Measurements from ENCODE around the gene SH3BP4. TPM values are rescaled to one million over a fixed set of nuclear protein-coding genes. Genes with fewer than 3 reads are reported as not detected.

SH3BP4 gene
- total RNA-seq, 2 experiments from 2014 or later, result 0.06 TPM; not detected in 1

GRCh38 chr2:235005023-235005422 is 53.2 kb downstream of the SH3BP4 start:
- BruUV-seq (replicated peaks), result no TSS peak
- Histone ChIP-seq H3K4me3 (ENCODE audit: low read depth, low read length, poor library complexity, severe bottlenecking) (no peak overlapping the region), H3K4me1 (ENCODE audit: insufficient read depth, low read length, poor library complexity, severe bottlenecking) (no peaks in the 10 kb centered on the region), H3K36me3 (ENCODE audit: insufficient read depth, low read length) (no peaks in the 10 kb centered on the region), H4K20me1 (ENCODE audit: insufficient read depth, low read length) (no peaks in the 10 kb centered on the region), H2AFZ (ENCODE audit: low read length) (no peak overlapping the region), H3K27ac (ENCODE audit: low read depth, low read length, poor library complexity, severe bottlenecking) (no peak overlapping the region), H3K4me2 (ENCODE audit: low read length) (no peak overlapping the region), H3K9me2 (ENCODE audit: insufficient read depth, low read length) (no peaks in the 10 kb centered on the region), H3K79me2 (ENCODE audit: insufficient read depth, low read depth, low read length) (no peaks in the 10 kb centered on the region), H3K9me3 (ENCODE audit: low read length) (no peaks in the 10 kb centered on the region)
- no peak for TF ChIP-seq EZH2phosphoT487 (IDR thresholded peaks at IDR 0.05; ENCODE audit: borderline replicate concordance, low read depth, low read length)
- TF ChIP-seq, protein P1, sequence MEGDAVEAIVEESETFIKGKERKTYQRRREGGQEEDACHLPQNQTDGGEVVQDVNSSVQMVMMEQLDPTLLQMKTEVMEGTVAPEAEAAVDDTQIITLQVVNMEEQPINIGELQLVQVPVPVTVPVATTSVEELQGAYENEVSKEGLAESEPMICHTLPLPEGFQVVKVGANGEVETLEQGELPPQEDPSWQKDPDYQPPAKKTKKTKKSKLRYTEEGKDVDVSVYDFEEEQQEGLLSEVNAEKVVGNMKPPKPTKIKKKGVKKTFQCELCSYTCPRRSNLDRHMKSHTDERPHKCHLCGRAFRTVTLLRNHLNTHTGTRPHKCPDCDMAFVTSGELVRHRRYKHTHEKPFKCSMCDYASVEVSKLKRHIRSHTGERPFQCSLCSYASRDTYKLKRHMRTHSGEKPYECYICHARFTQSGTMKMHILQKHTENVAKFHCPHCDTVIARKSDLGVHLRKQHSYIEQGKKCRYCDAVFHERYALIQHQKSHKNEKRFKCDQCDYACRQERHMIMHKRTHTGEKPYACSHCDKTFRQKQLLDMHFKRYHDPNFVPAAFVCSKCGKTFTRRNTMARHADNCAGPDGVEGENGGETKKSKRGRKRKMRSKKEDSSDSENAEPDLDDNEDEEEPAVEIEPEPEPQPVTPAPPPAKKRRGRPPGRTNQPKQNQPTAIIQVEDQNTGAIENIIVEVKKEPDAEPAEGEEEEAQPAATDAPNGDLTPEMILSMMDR (conservative IDR thresholded peaks at IDR 0.05; ENCODE audit: low read length), result no peak
- ChIA-PET POLR2A (no interaction called here), CTCF (ENCODE audit: unreplicated experiment) (no interaction called here)
- intact Hi-C loops (cut with micrococcal nuclease; ENCODE audit: unreplicated experiment), result no loop called here
- no peak for DNase-seq (ENCODE audit: low spot score)

DNA sequence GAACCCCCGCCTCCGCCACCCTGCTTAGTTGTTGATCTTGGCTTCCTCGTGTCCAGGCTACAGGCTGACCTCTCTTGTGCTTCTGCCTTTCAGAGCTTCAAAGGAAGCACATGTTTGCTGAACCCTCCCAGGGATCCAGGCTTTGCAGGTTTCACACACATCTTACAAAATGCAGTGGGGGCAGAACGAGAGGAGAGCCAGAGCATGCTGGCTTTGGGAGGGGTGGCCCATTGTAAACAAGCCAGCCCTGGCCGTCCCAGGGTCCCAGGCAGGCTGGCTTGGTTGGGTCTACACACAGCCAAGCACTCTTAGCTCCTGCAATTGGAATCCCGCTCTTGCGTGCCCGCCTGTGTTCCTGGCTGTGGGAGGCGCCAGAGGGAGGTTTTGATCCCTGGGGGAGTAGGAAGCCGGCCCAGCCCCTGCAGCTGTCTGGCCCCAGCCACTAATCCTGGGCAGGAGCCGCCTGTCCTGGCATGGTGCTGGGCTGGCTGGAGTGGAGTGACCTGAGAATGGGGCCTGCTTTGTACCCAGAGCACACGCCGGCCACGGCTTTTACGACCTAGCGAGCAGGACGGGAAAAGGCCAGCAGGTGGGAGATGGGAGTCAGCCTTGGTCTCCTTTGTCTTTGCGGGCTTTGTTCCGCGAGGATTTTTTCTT is 53.9 kb downstream of the SH3BP4 start:
- CTCF ChIA-PET (ENCODE audit: unreplicated experiment), result interaction anchor here (0.5 kb wide), 1 partner anchor 57 kb away, joined by 3 read pairs; no protein-coding TSS in a partner anchor

GRCh38 chr2:235006461-235006860 is 54.6 kb downstream of the SH3BP4 start:
- CTCF ChIA-PET (ENCODE audit: unreplicated experiment), result interaction anchor here (0.6 kb wide), 1 partner anchor 1518 kb away, joined by 3 read pairs; no protein-coding TSS in a partner anchor
- no peaks in the 10 kb centered on the region for H4K20me1 ChIP-seq (ENCODE audit: insufficient read depth, low read length)

More for the DNA sequence above, 53.9 kb downstream of the SH3BP4 start:
- Histone ChIP-seq H3K4me3 (ENCODE audit: low read depth, low read length, poor library complexity, severe bottlenecking) (no peak overlapping the region), H3K4me1 (ENCODE audit: insufficient read depth, low read length, poor library complexity, severe bottlenecking) (no peaks in the 10 kb centered on the region), H3K36me3 (ENCODE audit: insufficient read depth, low read length) (no peaks in the 10 kb centered on the region), H3K27ac (ENCODE audit: low read depth, low read length, poor library complexity, severe bottlenecking) (no peak overlapping the region), H3K9me3 (ENCODE audit: low read length) (no peaks in the 10 kb centered on the region), H3K9me2 (ENCODE audit: insufficient read depth, low read length) (no peaks in the 10 kb centered on the region), H3K4me2 (ENCODE audit: low read length) (no peak overlapping the region), H2AFZ (ENCODE audit: low read length) (no peak overlapping the region), H4K20me1 (ENCODE audit: insufficient read depth, low read length) (no peaks in the 10 kb centered on the region), H3K79me2 (ENCODE audit: insufficient read depth, low read depth, low read length) (no peaks in the 10 kb centered on the region)
- BruUV-seq (replicated peaks), result no TSS peak
- TF ChIP-seq, protein P1 (conservative IDR thresholded peaks at IDR 0.05; ENCODE audit: low read length), result no peak
- TF ChIP-seq EZH2phosphoT487 (IDR thresholded peaks at IDR 0.05; ENCODE audit: borderline replicate concordance, low read depth, low read length), result no peak
- intact Hi-C loops (cut with micrococcal nuclease; ENCODE audit: unreplicated experiment), result no loop called here
- POLR2A ChIA-PET, result no interaction called here
- no peak for DNase-seq (ENCODE audit: low spot score)

More at GRCh38 chr2:235006461-235006860, 54.6 kb downstream of the SH3BP4 start:
- BruUV-seq (replicated peaks), result no TSS peak
- H3K9me3 ChIP-seq (ENCODE audit: low read length), result no peaks in the 10 kb centered on the region
- H3K4me2 ChIP-seq (ENCODE audit: low read length), result no peak overlapping the region
- H3K4me1 ChIP-seq (ENCODE audit: insufficient read depth, low read length, poor library complexity, severe bottlenecking), result no peaks in the 10 kb centered on the region
- intact Hi-C loops (cut with micrococcal nuclease; ENCODE audit: unreplicated experiment), result no loop called here
- no peak for DNase-seq (ENCODE audit: low spot score)
- H3K79me2 ChIP-seq (ENCODE audit: insufficient read depth, low read depth, low read length), result no peaks in the 10 kb centered on the region
- POLR2A ChIA-PET, result no interaction called here
- no peak overlapping the region for H3K27ac ChIP-seq (ENCODE audit: low read depth, low read length, poor library complexity, severe bottlenecking)
- TF ChIP-seq, protein P1 (conservative IDR thresholded peaks at IDR 0.05; ENCODE audit: low read length), result no peak
- TF ChIP-seq EZH2phosphoT487 (IDR thresholded peaks at IDR 0.05; ENCODE audit: borderline replicate concordance, low read depth, low read length), result no peak
- no peaks in the 10 kb centered on the region for H3K36me3 ChIP-seq (ENCODE audit: insufficient read depth, low read length)
- H3K9me2 ChIP-seq (ENCODE audit: insufficient read depth, low read length), result no peaks in the 10 kb centered on the region
- no peak overlapping the region for H2AFZ ChIP-seq (ENCODE audit: low read length)
- H3K4me3 ChIP-seq (ENCODE audit: low read depth, low read length, poor library complexity, severe bottlenecking), result no peak overlapping the region
